B cell (primary cell): Measurements from ENCODE around the gene MDP1.

ENCODE experiments used
- EZH2 ChIP-seq: IDR thresholded peaks from 2 replicates; pipeline ENCODE4 v1.6.1; 2012; ENCODE audit warnings: borderline replicate concordance, low read depth, mild to moderate bottlenecking, moderate library complexity, low read length; ENCODE audit not compliant: insufficient read depth, poor library complexity, severe bottlenecking
- TF ChIP-seq, protein P1 (sequence below): fragments of 200-600 bp; IDR thresholded peaks from one replicate; pipeline ENCODE4 v1.8.0; 2022; ENCODE audit warnings: antibody characterized with exemption, mild to moderate bottlenecking

GRCh38 chr14:24253936-24254335 lies 38.1 kb upstream of the MDP1 start:
- TF ChIP-seq, protein P1, sequence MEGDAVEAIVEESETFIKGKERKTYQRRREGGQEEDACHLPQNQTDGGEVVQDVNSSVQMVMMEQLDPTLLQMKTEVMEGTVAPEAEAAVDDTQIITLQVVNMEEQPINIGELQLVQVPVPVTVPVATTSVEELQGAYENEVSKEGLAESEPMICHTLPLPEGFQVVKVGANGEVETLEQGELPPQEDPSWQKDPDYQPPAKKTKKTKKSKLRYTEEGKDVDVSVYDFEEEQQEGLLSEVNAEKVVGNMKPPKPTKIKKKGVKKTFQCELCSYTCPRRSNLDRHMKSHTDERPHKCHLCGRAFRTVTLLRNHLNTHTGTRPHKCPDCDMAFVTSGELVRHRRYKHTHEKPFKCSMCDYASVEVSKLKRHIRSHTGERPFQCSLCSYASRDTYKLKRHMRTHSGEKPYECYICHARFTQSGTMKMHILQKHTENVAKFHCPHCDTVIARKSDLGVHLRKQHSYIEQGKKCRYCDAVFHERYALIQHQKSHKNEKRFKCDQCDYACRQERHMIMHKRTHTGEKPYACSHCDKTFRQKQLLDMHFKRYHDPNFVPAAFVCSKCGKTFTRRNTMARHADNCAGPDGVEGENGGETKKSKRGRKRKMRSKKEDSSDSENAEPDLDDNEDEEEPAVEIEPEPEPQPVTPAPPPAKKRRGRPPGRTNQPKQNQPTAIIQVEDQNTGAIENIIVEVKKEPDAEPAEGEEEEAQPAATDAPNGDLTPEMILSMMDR, result no peak
- TF ChIP-seq EZH2, result no peak
